ENCODE data around the gene SGTA.

Gene SGTA

GRCh38 chr19:2761309-2761677, 21.8 kb downstream of the SGTA start:
- no peak for TF ChIP-seq ZFX (IDR thresholded peaks at IDR 0.05; ENCODE audit: borderline replicate concordance)
- TF ChIP-seq CTCF (IDR thresholded peaks at IDR 0.05) = no peak
- no peak overlapping the region for H3K27ac ChIP-seq

- TF ChIP-seq CTCF (IDR thresholded peaks at IDR 0.05) (no peak), ZFX (IDR thresholded peaks at IDR 0.05; ENCODE audit: borderline replicate concordance) (no peak)
- H3K27ac ChIP-seq = no peak overlapping the region
These were observed 23.1 kb downstream of the SGTA start for GRCh38 chr19:2759965-2760364.

- no peak overlapping the region for H3K27ac ChIP-seq
- no peak for TF ChIP-seq CTCF (IDR thresholded peaks at IDR 0.05)
These were observed 23.7 kb downstream of the SGTA start for GRCh38 chr19:2759362-2759761.

GRCh38 chr19:2758601-2759313, 24.3 kb downstream of the SGTA start:
- no peak overlapping the region for H3K27ac ChIP-seq
- TF ChIP-seq CTCF (IDR thresholded peaks at IDR 0.05) (no peak), ZFX (IDR thresholded peaks at IDR 0.05; ENCODE audit: borderline replicate concordance) (no peak)

GRCh38 chr19:2756921-2757881, 25.9 kb downstream of the SGTA start:
- TF ChIP-seq CTCF (IDR thresholded peaks at IDR 0.05) (no peak), ZFX (IDR thresholded peaks at IDR 0.05; ENCODE audit: borderline replicate concordance) (no peak)
- H3K27ac ChIP-seq = no peak overlapping the region

GRCh38 chr19:2756477-2756876, 26.6 kb downstream of the SGTA start:
- no peak overlapping the region for H3K27ac ChIP-seq

More at GRCh38 chr19:2756477-2756876, 26.6 kb downstream of the SGTA start:
- TF ChIP-seq ZFX (IDR thresholded peaks at IDR 0.05; ENCODE audit: borderline replicate concordance) (no peak), CTCF (IDR thresholded peaks at IDR 0.05) (no peak)
